HEK293T (cell line): ENCODE results near the gene DYNC1I1.

Source experiments
- BHLHE40 ChIP-seq: fragments of 450-650 bp; IDR thresholded peaks from 2 replicates; pipeline ENCODE4 v1.6.1; 2016; ENCODE audit warnings: mild to moderate bottlenecking, moderate library complexity, borderline replicate concordance
- CTBP1 ChIP-seq: fragments of 450-650 bp; IDR thresholded peaks from 2 replicates; pipeline ENCODE4 v1.6.1; 2016; ENCODE audit warnings: borderline replicate concordance
- FOXA1 ChIP-seq: fragments of 450-650 bp; IDR thresholded peaks from 2 replicates; pipeline ENCODE4 v1.6.1; 2016; ENCODE audit warnings: mild to moderate bottlenecking
- HDGF ChIP-seq: fragments of 450-650 bp; IDR thresholded peaks from 2 replicates; pipeline ENCODE4 v1.6.1; 2017; ENCODE audit warnings: antibody characterized with exemption, borderline replicate concordance
- SP1 ChIP-seq: fragments of 450-650 bp; IDR thresholded peaks from 2 replicates; pipeline ENCODE4 v1.6.1; 2017
- SUZ12 ChIP-seq: fragments of 450-650 bp; IDR thresholded peaks from 2 replicates; pipeline ENCODE4 v1.6.1; 2016; ENCODE audit warnings: mild to moderate bottlenecking
- TARDBP ChIP-seq: fragments of 450-650 bp; IDR thresholded peaks from 2 replicates; pipeline ENCODE4 v1.6.1; 2016

DNA sequence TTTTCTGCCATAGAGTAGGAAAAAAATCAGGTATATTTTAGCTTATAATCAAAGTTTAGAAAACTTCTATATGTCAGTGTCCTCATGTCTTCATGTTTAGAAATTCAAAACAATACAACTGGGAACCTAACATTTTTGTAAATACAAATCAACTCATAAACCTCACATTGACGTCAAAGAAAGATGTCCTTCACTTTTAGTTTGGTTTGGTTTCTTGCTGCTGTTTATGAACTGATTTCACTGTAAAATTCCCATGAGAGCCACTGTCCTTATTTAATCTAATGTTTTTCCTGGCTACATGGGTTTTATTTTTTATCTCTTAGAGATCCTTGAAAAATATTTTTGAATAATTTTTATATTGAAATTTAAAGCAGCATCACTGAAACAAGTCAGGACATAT lies 208.4 kb downstream of the DYNC1I1 start:
- no peak for TF ChIP-seq HDGF
- TF ChIP-seq SP1, result no peak
- no peak for TF ChIP-seq FOXA1
- no peak for TF ChIP-seq TARDBP
- TF ChIP-seq SUZ12, result no peak
- no peak for TF ChIP-seq BHLHE40
- TF ChIP-seq CTBP1, result no peak
